HG02884 (cell line): ENCODE measurements around the gene ADAMTS5.

Source experiments
- ATAC-seq: cut with Tn5 transposase; IDR thresholded peaks from one replicate; pipeline ENCODE4 v1.9.1; 2021; ENCODE audit warnings: mild to moderate bottlenecking, moderate library complexity; ENCODE audit not compliant: unreplicated experiment

Gene ADAMTS5

DNA sequence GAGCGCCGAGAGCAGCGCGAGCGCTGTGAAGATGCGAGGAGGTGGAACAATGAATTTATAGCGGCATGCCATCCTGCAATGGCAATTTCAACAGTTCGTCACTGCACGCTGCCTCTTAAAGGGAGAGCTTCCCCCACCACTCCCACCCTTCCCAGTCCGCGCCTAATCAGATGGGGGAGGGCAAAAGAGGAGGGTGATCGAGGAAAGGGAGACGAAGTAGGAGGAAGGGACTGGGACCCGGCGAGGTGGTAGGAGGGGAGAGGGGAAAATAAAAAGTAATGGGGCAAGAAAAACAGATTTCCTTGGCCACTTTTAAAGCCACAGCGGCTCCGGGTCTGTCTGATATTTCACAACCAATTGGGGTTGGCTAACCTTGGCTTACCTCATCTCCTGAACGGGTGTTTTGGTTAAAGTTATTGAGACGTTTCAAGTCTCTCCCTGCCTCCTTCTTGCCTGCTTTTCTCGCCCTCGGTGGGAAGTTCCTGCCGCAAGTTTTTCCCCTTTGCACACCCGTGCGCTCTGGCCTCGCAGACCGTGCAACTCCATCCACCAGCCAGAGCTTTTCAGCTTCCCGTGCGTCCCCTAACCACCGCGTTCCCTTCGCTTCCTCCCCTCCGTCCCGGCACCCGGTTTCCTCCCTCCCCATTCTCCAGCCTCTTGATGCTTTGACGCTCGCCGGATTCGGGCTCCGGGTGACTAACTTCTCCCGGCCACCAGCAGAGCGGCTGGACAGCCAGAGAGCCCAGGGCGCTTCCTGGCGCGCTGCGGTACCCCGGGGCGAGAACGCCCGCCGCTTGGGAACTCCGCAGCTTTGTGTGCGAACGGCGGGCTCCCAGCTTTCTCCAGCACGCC, at the start of gene ADAMTS5:
Gene ADAMTS5 (minus strand): TSS at position 27 of the 852 bp plus-strand sequence. CDS start 697 bp downstream, outside the sequence.
- ATAC-seq, result no peak

DNA sequence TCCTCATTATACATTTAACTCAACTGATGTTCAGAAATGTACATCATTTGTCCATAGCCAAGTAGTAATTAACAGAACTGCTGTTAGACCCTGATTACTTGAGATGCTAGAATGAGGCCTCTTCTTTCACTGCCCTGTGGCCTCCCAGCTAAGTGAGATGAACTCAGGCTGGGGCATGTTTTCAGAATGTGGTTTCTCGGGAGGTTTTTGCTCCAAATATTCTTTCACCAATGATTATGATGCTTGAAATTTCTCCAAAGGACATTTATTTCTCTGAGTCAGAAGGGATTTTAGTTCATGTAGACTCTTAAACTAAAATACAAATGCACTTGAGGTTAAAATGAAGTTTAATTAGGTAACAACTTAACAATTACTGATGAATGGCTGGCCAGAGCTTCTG, 34.6 kb upstream of the ADAMTS5 start:
- no peak for ATAC-seq

DNA sequence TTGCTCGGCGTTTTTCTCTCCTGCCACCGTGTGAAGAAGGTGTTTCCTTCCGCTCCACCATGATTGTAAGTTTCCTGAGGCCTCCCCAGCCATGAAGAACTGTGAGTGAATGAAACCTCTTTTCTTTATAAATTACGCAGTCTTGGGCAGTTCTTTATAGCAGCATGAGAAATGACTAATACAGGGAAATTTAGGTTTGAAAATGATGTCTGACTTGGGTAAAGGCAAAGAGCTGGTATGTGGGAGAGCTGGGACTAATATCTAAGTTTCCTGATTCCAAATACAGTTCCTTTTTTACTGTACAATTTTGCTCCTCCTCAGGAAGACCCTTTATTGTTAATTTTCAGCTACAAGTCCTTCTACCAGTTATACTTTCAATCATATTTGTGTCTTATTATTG, 16.7 kb upstream of the ADAMTS5 start:
- no peak for ATAC-seq

DNA sequence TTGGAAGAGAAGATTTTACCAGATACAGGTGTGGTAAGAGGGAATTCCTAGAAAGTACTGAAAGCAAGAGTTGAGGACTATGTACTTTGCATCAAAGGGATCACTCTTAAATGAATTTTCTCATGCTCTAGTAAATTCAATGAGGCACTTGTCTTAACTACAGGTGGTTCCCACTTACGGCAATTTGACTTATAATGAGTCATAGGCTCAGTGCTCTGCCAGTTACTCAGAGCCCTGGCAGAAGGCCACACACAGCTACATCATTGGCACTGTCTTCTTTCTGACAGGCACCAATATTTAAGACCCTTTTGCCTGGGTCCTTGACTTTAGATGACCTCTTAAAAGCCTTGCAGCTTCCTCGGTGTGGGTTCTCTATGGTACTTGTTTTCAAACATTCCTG, 15.9 kb upstream of the ADAMTS5 start:
- ATAC-seq, result no peak

DNA sequence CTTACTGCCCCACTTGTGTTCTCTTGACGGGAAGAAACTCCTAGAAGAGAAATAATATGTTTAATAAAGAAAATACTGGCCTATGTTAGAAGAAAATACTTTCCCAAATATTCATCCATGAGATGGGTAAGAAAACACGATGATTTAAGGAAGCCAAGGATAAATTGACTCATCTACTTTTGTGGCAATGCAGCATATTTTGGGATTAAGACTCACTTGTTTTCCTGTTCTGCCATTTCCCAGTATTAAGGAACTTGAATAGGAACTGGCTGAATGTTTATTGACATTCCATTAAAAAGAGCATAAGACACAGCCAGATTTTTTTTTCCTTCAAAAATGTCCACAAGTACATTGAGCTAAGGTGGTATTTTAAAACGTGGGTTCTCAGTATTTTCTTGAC, 10.9 kb upstream of the ADAMTS5 start:
- no peak for ATAC-seq

DNA sequence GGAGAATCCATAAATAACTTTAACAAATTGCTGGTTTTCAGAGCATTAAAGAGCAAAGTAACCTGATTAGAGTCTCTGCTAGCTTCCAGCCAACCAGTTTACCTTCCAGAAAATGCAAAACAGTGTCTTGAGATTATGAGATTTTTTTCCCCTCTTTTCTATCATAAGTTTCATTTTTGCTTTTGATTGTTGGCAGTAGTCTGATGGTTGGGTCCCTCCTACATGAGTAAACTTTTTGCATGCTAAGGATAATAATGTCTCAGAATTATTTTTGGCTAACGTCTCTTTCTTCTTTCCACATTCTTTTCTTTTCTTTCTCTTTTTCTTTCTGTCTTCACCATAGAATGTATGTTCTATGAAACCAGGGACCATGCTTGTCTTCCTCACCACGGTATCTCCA, 6.3 kb upstream of the ADAMTS5 start:
- no peak for ATAC-seq

DNA sequence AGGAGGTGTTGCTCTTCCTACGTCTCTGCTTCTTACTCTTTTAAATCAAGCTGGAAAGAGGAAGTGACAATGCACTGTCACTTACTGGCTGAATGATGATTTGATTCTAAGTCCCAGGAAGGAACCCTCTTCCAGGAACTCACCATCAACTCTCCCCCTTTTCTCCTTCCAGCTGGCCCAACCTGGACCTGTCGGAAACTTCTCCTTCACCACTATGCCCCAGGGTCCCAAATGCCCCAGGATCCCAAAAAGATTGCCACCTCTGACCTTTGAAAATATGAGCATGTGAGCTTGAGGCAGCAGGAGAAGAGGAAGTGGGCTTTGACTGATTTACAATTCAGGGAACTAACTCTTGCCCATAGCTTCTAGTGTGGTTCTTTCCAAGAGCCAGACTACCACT, 5.3 kb upstream of the ADAMTS5 start:
- ATAC-seq, result no peak

DNA sequence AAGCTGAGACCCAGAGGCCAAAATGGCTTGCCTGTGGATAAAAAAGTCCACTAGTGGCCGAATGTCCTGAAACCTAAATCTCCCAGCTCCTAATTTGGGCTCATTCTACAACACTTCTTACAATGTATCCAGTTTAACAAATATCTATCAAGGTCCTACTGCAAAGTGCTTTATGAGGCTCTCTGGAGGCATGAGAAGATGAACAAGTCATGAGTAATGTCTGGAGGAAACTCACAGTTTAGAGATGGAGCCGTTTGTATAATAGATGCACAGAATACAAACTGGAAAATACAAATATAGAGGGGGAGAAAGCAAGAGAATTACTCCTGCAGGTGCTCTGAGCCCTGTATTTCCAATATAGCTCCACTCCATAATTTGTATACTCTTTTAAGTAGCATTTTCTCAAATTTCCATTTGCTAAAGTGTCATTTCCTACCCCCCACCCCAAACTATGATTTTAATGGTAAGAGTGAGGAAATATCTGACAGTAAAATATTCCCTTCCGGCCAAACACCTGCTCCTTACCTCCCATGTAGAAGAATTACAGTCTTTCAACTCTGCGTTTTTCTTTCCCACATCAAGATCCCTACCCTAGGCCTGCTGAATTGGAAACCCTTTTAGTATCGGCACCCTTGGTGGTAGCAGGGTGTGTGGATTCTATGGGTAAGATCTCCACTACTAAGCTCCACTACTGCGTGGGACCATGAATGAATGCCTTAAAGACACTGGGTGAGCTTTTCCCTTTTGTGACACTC, 3.3 kb upstream of the ADAMTS5 start:
- ATAC-seq, result no peak

DNA sequence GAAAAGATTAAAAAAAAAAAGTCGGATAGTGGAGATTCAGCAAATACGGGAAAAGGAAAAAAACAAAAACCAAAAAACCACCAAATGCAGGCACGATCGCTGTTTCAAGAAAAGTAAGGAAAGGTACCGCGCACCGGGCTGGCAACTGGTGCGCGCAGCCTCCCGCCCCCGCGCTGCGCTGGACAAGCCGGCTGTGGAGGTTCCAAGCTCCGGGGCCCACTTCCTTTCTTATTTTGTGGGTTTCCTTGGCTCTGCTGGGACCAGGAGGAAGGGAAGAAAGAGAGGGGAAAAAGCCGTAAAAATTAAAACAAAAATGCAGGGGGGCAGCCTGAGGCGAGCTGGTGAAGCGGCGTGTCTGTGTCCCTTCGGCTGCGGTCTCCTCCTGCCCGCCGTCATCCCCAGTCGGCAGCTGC, 233 bp downstream of the ADAMTS5 start:
- ATAC-seq, result no peak

DNA sequence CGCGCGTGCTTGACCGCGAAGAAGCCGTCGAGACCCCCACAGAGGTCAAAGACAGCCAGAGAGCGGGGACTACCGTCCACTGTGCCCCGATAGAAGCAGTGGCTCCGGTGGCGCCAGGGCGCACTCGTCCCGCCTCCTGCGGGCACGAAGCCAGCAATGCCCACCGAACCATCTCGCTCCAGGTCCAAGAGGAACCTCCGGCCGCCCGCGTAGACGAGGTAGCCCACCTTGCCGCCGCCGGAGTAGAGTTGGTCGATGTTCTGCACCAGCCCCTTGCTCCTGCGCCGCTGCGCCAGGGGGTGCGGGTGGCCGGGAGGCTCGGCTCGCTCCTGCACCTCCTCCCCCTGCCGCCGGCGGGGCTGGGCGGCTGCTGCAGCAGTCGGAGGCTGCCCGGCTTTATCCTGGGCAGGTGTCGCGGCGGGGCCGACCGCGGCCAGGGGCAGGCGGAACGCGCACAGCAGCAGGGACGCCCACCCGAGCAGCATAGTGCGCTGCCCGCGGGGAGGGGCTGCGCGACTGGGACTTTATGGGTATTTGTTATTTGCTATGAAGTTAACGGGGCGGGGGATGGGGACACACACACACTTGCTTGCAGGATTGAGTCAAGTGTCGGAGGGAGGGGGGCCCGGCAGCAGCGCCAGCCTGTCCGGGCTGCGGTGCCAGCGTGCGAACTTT, 844 bp downstream of the ADAMTS5 start:
- ATAC-seq, result no peak

DNA sequence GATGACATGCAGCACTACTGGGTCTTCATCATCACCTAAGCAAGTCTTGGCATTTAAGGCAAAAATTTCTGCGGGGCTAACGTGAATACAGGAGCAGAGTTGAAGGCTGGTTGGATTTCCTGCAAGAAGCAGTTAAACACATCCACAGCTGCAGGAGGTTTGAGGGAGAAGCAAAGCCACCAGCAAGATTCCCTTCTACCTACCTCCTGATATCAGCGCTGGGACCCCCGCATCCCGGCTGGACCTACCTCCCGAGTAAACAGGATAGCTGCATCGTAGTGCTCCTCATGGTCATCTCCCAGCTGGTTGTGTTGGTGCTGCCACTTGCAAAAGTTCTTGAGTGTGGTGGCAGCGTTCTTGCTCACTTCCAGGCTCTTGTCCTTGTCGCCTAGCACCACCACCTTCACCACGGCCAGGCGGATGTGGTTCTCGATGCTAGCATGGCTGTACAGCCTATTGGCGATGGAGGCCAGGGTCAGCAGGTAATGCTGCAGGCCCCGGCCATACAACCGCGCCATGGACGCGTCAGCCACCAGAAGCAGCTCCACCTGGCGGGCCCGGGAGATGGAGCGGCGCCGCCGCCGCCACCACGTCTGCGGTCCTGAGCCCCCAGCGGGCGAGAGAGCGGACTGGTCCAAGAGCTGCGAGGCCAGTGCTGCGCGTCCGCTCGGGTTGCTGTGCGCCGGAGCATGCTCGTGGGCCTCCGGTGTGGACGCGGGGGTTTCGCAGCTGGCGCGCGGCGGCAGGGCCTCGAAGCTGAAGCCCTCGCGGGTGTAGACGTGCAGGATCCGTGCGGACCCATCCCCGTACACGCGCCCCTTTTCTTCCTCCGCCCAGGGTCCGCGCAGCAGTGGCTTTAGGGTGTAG, 1.6 kb downstream of the ADAMTS5 start:
- ATAC-seq, result no peak

DNA sequence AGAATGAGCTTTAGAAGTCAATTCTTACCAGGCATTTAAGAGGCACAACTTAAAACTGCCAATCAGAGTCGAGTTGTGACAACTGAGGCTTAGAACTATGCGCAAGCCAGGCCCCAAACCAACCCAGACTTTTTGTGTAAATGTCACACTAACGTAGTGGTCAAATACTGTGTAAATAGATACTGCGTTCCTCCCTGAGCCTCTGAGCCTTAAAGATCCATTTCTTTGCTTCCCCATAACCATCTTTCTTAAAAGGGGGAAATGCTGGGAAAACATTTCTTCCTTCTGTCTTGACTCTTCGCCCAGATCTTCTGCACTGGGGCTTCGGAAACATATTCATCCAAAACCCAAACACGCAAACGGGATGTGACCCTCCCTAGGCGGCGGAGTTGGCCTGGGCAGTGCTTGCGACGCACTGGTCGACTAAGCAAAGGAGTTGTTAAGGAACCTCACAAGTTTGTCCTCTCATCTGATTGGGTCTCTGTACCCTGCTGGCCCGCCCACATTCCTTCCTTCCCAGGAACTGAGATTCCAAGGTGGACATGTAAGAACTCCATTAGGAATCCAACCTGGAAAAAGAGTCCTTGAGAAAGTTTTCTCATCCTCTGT, 2.6 kb downstream of the ADAMTS5 start:
- no peak for ATAC-seq

DNA sequence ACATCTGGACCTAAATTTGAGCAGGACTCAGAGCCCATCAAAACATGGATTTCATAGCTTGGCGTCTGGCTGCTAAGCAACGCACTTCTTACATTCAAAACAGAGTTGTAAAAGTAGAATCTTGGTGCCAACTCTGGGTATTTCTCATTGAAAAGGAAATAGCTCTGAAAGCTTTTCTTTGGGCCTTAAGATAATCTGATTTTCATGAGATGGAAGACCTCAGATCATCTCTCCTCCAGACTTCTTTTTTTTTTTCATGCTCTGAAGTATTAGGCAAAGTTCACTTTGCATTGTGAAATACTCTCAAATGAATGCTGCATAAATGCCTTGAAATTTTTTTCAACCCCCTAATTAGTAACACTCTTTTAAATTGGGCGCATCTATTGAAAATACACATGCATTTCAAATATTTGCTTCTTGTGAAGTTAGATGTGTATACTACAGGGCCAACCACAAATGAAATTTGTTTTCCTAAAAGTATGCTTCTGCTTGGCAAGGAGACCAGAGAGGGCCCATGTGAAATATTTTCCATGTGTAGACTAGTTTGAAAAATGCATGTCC, 4.2 kb downstream of the ADAMTS5 start:
- ATAC-seq, result no peak

DNA sequence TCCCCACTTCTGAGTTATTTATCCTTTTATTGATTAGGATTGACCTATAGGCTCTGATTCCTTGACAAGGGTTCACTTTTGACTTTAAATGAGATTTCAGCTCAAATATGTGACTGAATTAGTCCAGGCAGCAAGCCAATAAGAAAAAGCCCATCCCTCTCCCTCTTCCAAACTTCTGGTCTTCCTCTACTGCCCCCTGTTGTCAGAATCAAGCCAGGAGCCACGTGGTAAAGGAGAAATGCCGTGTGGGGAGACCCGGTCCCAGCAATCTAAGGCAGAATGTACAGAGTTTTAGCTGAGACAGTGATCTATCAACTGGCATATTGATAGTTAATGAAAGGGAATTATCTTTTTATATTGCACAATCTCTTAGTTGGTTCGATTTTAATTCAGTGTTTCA, 5.2 kb downstream of the ADAMTS5 start:
- no peak for ATAC-seq

DNA sequence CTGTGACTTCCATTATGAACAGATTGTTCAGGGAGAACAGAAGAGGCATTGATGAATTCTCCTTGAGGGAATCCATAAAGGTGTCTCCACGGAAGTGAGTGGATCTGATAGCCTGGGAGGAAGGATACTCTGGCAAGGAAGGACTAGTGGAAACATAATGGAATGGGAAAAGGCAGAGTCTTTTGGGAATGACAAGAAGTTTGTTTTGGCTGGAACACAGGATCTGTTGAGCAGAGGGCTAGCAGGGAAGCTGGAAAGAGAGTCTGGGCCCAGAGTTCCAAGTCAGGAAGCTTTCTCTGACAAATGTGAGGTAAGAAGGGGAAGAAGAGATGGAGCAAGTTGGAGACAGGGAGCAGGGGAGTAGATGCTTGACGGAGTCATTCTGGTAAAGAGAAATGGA, 8.1 kb downstream of the ADAMTS5 start:
- ATAC-seq, result no peak

DNA sequence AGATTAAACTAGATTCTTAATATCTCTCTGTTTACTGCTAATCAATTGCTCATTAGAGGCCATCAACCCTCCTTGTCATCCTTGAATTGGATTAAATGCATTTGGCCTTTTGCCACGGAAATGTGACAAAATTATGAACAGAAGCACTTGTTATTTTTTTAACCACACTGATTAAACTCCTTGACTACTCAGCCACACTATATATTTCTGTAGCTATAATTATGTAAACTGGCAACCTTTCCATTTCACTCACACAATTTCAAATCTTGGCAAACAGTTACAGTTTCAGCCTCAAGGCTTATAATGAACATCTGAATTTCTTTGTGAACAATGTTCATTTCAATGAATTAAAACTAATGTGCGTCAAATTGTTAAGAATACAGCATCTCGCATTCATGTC, 10.1 kb downstream of the ADAMTS5 start:
- ATAC-seq, result no peak

DNA sequence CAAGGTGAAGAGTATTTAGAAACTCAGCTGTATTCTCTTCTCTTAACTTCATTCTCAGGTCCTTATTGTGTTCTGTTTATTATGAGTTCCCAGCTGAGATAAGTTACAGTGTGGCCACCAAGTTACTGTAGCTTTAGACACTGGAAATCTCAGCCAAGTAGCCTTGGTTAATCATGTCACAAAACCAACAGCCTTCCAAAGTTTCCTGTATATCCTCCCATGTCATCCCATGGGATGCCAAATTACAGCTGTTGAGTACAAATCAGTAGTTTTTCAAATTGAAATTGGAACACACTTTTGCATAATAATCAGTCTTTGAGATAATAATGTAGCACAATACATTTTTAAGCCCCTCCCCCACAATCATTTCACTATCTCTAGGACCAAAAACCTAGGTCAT, 10.7 kb downstream of the ADAMTS5 start:
- no peak for ATAC-seq

DNA sequence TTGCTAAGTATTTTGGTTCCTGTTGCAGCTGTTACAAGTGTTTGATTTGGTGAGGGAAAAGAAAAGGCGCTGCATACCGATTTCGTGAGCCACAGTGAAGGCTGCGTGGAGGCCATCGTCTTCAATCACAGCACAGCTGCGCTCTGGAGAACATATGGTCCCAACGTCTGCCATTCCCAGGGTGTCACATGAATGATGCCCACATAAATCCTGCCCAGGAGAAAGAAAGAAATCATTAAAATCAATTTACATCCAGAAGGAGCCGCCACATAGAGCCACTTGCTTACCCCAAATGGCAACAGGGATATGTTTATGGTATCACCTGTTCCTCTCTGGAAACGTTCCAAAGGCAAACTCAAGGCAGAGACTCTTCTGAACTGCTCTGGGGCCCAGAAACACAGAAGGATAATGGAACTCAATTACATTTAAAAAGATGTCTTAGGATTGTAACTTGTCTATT, 12.2 kb downstream of the ADAMTS5 start:
- ATAC-seq, result no peak

DNA sequence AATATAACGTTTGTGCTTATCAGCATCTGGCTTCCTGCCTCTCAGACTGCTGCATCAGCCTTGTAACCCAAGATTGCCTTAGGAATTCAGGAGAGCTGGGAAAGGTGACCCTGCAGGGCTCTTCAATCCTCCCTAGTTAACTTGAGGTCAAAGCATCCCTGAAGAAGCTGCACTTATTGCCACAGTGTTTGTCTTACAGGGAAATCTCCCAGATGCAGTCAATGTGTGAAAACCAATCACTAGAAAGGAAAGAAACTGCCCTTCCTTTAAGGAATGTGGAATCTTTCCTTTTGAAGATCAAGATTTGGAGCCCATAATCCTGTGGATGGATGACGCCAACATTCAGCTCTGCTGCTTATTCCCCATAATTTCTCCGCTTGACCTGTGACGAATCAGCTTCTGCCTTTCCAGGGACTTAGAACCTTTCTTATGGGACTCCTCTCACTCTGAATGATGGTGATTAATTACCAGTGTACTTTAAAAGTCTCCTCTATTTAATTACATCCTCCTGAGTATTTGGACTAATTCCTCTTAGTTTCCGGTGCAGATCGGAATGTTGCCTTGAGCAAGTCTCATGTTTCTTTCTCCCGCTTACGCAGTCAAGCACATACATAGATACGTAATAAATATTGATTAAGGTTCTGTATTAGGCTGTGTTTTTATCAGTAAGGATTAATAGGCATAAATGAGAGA, 14.4 kb downstream of the ADAMTS5 start:
- ATAC-seq, result no peak
